ENCODE results near the gene HNRNPA1L2.
"Not testable (repeated sequence)": the region's sequence is repeated elsewhere in the genome, so short reads cannot be mapped to it uniquely, and the experiment has no call there.

The HNRNPA1L2 gene

DNA sequence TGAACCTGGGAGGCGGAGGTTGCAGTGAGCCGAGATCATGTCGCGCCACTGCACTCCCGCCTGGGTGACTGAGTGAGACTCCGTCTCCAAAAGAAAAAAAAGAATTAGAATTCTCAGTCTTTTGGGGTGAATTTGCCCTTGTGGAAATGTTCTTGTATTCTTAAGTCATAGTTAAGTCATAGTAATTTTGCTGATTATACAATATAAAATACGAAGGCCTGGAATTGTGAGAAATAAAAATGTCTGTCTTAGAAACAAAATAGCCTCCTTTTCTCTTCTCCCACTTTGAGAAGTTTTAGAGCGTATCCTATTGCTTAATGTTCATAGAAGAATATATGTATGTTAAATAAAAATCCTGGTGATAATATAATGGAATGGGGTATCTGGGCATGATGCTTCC lies 28.5 kb downstream of the HNRNPA1L2 start:
- TF ChIP-seq ZNF274 (IDR thresholded peaks at IDR 0.05; ENCODE audit: low read depth, low read length) = no peak
- H3K4me3 ChIP-seq (ENCODE audit: low read length) = no peak overlapping the region

DNA sequence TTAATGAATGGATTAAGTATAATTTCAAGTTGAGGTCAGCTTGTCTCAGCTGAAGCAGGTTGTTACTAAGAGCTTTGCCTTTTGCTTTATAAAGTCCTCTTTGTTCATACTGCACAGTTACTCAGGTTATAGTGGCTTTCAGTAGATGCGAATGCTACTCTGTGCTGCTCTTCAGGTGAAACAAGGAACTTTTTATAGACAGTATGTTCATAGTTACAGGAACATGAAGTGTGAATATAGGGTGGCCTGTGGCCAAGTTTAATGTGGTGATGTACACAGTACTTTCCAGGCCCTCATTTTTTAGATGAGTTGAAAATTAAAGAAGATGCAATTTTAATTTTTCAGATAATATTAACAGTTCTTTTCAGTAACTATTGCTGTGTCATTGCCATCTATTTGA lies 31.2 kb downstream of the HNRNPA1L2 start:
- TF ChIP-seq ZNF274 (IDR thresholded peaks at IDR 0.05; ENCODE audit: low read depth, low read length) = no peak
- H3K4me3 ChIP-seq (ENCODE audit: low read length) = no peak overlapping the region

- H3K4me3 ChIP-seq (ENCODE audit: low read length) = no peak overlapping the region
- no peak for TF ChIP-seq ZNF274 (IDR thresholded peaks at IDR 0.05; ENCODE audit: low read depth, low read length)
These were observed 35.6 kb downstream of the HNRNPA1L2 start for GRCh38 chr13:52677823-52678222.

GRCh38 chr13:52685806-52686205 lies 43.6 kb downstream of the HNRNPA1L2 start:
- not testable (repeated sequence) for H3K4me3 ChIP-seq (ENCODE audit: low read length)

- no peak overlapping the region for H3K4me3 ChIP-seq (ENCODE audit: low read length)
- TF ChIP-seq ZNF274 (IDR thresholded peaks at IDR 0.05; ENCODE audit: low read depth, low read length) = no peak
These were observed 44.1 kb downstream of the HNRNPA1L2 start for GRCh38 chr13:52686376-52686775.

All from GM08714 (cell line).